T-helper 17 cell (primary cell): Measurements from ENCODE around the gene HNRNPD. TPM values are rescaled to one million over a fixed set of nuclear protein-coding genes. Genes with fewer than 3 reads are reported as not detected.
"Not testable (repeated sequence)": the region's sequence is repeated elsewhere in the genome, so short reads cannot be mapped to it uniquely, and the experiment has no call there.

Experiments
- ATAC-seq: fragments of 150-1000 bp; cut with Tn5 transposase; 2 replicates; pipeline ENCODE4 v1.10.0; 2021; ENCODE audit warnings: mild to moderate bottlenecking, moderate library complexity
- DNase-seq, 3 donors: peaks; one replicate each; pipeline versions ENCODE4 v3.0.0 to v3.0.0-alpha.2; 2020 to 2021
- H3K9me3 ChIP-seq: one replicate; pipeline ENCODE4 v1.7.0; 2013; ENCODE audit warnings: low read length, mild to moderate bottlenecking; ENCODE audit not compliant: control insufficient read depth, poor library complexity, severe bottlenecking
- H3K27ac Mint-ChIP-seq: one replicate; pipeline ENCODE4 v1.8.0; 2022; ENCODE audit warnings: mild to moderate bottlenecking, moderate library complexity, mixed read lengths
- H3K27me3 Mint-ChIP-seq: one replicate; pipeline ENCODE4 v1.8.0; 2022; ENCODE audit warnings: mixed read lengths
- H3K36me3 Mint-ChIP-seq: one replicate; pipeline ENCODE4 v1.8.0; 2022; ENCODE audit warnings: low read depth, mixed read lengths
- H3K4me1 Mint-ChIP-seq: one replicate; pipeline ENCODE4 v1.8.0; 2022; ENCODE audit warnings: mild to moderate bottlenecking, mixed read lengths
- H3K4me3 Mint-ChIP-seq: one replicate; pipeline ENCODE4 v1.8.0; 2022; ENCODE audit warnings: mild to moderate bottlenecking, moderate library complexity, mixed read lengths
- total RNA-seq, 4 donors: library from RNA in 2 of 4; stranded (reverse) in 2 of 4; gene quantifications; one replicate each; pipeline ENCODE4 v1.2.3 and lab custom pipeline; 2022 to 2026

HNRNPD gene, protein sequence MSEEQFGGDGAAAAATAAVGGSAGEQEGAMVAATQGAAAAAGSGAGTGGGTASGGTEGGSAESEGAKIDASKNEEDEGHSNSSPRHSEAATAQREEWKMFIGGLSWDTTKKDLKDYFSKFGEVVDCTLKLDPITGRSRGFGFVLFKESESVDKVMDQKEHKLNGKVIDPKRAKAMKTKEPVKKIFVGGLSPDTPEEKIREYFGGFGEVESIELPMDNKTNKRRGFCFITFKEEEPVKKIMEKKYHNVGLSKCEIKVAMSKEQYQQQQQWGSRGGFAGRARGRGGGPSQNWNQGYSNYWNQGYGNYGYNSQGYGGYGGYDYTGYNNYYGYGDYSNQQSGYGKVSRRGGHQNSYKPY
- total RNA-seq (100 to 1,000 TPM; 212 to 226 TPM), total RNA-seq (lab: John Stamatoyannopoulos, UW) (66.6 to 151 reads per million in 2 donors)

DNA sequence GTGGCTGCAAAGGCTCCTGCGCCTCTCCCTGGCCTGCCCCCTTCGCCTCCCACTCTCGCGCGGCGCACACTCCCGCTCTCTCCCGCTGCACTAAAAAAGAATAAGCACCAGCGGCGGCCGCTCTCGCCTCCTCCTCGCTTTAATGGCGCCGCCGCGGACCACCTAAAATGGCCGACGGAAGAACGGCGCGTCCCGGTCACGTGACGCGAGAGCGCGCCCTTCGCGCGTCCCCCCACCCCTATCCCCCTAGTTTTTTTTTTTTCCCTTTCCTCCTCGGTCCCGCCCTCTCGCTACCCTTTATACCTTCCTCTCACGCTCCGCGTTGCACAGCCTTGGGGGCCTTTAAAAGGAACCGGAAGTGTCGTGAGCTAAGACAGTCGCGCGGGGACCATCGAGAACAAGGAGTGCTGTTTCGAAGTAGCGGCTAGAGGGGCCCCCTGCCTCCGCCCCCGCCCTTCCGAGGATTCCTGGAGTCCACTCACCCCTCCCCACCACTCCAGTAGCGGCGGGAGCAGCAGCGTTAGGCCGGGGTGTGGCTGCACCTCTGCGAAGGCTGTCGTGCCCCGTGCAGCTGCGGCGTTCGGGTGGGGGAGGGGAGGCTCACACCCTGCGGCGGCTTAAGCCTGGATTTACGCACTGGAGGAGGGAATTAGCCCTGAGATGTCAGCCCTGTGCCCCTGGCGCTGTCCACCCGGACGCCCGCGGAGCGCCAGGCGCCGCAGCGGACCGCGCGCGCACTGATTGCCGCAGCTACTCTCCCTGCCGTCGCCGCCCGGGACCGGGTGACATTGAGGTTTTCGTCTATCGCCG, at the start of gene HNRNPD:
TSS of gene HNRNPD (minus strand) at position 176 of the 810 bp plus-strand sequence. CDS start 313 bp downstream, outside the sequence.
- no peaks in the 10 kb centered on the region for H3K9me3 ChIP-seq
- Mint-ChIP-seq H3K4me1 (peaks cover 41% of the 10 kb centered on the region), H3K36me3 (peaks cover 10% of the 10 kb centered on the region), H3K27ac (peak within 1 kb of the TSS; percentile 99), H3K4me3 (peak within 1 kb of the TSS; percentile 98), H3K27me3 (no peaks in the 10 kb centered on the region)
- peak; percentile 87 for ATAC-seq
- DNase-seq = peak; percentile 77 to 86 (median 84)

DNA sequence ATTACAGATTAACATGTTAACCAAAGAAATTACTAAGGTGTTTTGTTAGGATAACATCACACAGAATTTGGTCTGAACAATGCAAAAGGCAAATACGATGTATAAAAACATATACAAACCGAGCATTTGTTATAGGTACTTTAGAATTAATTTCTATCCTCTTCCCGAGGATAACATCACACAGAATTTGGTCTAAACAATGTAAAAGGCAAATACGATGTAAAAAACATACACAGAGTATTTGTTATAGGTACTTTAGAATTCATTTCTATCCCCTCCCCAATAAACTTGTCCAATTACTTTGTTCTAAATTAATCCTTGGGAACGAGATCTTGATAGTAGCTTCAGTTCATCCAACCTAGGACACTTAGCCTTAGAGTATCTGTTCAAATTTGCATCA, 48.8 kb upstream of the HNRNPD start:
- Mint-ChIP-seq H3K36me3 (peaks cover 9% of the 10 kb centered on the region), H3K27ac (peak overlapping the region; percentile 79), H3K4me3 (no peak overlapping the region), H3K4me1 (peaks cover 24% of the 10 kb centered on the region), H3K27me3 (no peaks in the 10 kb centered on the region)
- ATAC-seq (no peak), DNase-seq (no peak)
- no peaks in the 10 kb centered on the region for H3K9me3 ChIP-seq

DNA sequence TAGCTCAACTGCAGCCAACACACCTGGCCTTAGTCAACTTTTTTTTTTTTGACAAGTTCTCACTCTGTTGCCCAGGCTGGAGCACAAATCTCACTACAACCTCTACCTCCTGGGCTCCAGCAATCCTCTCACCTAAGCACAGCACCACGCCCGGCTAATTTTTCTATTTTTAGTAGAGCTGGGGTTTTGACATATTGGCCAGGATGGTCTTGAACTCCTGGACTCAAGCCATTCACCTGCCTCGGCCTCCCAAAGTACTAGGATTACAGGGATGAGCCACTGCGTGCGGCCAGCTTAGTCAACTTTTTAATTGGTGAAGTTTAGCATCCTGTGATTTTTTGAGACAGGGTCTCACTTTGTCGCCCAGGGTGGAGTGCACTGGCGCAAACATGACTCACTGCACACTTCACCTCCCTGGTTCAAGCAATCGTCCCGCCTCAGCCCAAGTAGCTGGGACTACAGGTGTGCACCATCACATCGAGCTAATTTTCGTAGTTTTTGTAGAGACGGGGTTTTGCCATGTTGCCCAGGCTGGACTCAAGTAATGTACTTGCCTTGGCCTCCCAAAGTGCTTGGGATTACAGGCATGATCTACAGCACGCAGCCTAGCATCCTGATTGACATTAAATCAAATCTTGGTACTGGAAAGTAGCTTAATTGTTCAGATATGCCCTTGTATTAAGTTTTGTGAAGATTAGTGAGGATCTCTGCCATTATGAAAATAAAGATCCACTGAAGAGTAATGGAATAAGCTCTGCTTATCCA, 48.2 kb upstream of the HNRNPD start:
- peak; percentile 36 for ATAC-seq
- Mint-ChIP-seq H3K27ac (no peak overlapping the region), H3K36me3 (peaks cover 9% of the 10 kb centered on the region), H3K4me3 (no peak overlapping the region), H3K4me1 (peaks cover 19% of the 10 kb centered on the region), H3K27me3 (no peaks in the 10 kb centered on the region)
- no peak for DNase-seq
- H3K9me3 ChIP-seq = no peaks in the 10 kb centered on the region

DNA sequence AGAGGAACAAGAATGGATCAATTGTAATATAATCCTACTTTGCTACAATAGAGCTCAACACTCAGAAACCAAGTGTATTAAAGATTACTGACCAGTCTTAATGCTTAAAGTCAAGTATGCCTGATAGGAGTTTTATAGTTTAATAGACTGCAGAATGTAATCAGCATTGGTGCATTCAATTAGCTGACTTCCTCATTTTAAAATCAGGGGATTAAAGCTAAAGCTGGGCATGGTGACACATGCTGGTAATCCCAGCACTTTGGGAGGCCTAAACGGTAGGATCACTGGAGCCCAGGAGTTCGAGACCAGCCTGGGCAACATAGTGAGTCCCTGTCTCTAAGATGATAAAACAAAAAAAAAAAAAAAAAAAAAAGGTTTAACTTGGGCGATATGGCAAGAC, 45.7 kb upstream of the HNRNPD start:
- Mint-ChIP-seq H3K36me3 (peaks cover 11% of the 10 kb centered on the region), H3K4me1 (peaks cover 11% of the 10 kb centered on the region), H3K27me3 (peaks cover 8% of the 10 kb centered on the region), H3K27ac (no peak overlapping the region), H3K4me3 (no peak overlapping the region)
- ATAC-seq (no peak), DNase-seq (no peak)
- H3K9me3 ChIP-seq = no peaks in the 10 kb centered on the region

DNA sequence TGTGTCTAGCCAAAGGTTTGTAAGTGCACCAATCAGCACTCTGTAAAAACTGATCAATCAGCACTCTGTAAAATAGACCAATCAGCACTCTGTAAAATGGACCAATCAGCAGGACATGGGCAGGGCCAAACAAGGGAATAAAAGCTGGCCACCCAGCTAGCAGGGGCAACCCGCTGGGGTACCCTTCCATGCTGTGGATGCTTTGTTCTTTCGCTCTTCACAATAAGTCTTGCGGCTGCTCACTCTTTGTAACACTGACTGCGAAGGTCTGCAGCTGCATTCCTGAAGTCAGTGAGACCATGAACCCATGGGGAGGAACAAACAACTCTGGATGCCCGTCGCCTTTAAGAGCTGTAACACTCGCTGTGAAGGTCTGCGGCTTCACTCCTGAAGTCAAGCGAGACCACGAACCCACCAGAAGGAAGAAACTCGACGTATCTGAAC, 42.2 kb upstream of the HNRNPD start:
- H3K4me1 Mint-ChIP-seq = peaks cover 4% of the 10 kb centered on the region
- H3K4me3 Mint-ChIP-seq = no peak overlapping the region
- peak; percentile 27 for ATAC-seq
- no peaks in the 10 kb centered on the region for H3K9me3 ChIP-seq
- peaks cover 8% of the 10 kb centered on the region for H3K27me3 Mint-ChIP-seq
- H3K36me3 Mint-ChIP-seq = peaks cover 5% of the 10 kb centered on the region
- no peak overlapping the region for H3K27ac Mint-ChIP-seq
- no peak for DNase-seq

DNA sequence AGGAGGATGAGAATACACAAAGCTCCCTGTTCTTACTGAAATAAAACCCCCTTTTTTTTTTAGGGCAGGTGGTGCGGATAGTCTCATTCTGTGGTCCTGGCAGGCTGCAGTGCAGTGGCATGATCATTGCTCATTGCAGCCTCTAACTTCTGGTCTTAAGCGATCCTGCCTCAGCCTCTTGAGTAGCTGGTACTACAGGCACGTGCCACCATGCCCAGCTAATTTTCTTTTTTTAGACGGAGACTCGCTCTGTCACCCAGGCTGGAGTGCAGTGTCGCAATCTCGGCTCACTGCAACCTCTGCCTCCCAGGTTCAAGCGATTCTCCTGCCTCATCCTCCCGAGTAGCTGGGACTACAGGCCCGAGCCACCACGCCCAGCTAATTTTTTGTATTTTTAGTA, 41.3 kb upstream of the HNRNPD start:
- H3K4me3 Mint-ChIP-seq, H3K27ac Mint-ChIP-seq, H3K36me3 Mint-ChIP-seq, H3K9me3 ChIP-seq, ATAC-seq, H3K27me3 Mint-ChIP-seq, H3K4me1 Mint-ChIP-seq, DNase-seq: not testable (repeated sequence)

DNA sequence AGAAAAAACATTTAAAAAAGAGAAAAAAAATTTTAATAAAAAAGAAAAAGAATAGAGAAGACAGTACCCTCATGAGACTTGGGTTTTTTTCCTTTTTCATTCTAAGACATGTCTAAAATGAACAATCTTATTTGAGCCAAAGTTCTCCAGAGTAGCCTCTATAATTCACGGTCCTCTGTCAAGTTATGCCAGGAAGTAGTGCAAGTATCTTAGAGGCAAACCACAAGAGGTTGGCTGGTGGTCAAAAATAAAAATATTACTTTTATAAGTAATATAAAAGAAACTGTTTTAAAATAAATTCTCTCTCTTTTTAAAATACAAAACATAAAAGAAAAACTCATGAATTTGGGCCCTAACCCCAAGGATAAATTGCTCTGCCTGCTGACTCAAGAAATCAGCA, 29.9 kb upstream of the HNRNPD start:
- Mint-ChIP-seq H3K4me3 (no peak overlapping the region), H3K4me1 (peaks cover 2% of the 10 kb centered on the region), H3K27me3 (peaks cover 13% of the 10 kb centered on the region), H3K36me3 (no peaks in the 10 kb centered on the region), H3K27ac (no peak overlapping the region)
- no peak for DNase-seq
- no peak for ATAC-seq
- H3K9me3 ChIP-seq = no peaks in the 10 kb centered on the region

DNA sequence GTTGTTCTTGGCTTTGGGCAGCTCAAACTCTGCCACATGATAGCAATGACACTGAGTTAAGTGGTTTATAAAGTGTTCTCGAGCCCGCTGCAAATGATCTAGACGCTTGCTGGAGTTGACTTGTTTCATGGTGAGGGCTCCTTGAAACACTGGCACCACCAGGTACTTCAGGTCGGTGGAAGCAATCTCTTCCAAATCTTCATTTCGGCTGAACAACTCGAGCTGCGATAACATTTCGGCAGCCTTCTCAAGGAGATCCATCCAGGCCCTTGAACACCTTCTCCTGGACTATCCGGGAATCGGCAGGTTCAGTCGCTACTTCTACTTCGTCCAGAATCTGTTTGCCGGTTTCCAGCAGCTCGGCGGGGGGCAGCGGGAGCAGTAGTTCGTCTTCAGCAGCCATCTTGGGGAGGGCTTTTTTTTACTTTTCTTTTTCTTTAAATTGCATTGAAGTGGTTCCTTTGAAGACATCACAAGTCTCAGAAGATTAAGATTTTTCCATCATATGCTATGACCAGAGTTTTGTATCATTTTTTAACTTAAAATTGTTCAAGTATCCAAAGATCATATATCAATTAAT, 28.5 kb upstream of the HNRNPD start:
- peaks cover 18% of the 10 kb centered on the region for H3K27me3 Mint-ChIP-seq
- H3K9me3 ChIP-seq = no peaks in the 10 kb centered on the region
- no peak for ATAC-seq
- no peaks in the 10 kb centered on the region for H3K36me3 Mint-ChIP-seq
- no peak overlapping the region for H3K4me3 Mint-ChIP-seq
- H3K4me1 Mint-ChIP-seq = peaks cover 2% of the 10 kb centered on the region
- no peak overlapping the region for H3K27ac Mint-ChIP-seq
- no peak for DNase-seq

DNA sequence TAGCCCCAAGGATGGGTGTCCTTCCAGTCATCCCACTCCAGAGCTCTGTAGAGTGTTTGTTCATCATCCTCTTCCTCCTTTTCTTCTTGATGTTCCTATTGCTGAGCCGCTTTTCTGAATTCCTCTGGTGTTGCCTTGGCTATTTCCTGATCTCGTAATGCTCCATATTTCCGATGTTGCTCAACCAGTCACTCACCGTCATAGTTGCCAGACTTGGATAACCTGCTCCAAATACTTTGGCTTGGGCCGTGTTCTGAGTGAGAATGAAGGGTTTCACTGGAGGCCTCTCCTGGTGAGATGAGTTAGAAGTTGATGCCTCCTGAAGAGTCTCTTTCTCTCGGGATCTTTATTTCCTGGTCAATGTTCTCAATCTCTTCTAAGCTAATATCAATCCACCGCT, 27.8 kb upstream of the HNRNPD start:
- Mint-ChIP-seq H3K4me1 (peaks cover 2% of the 10 kb centered on the region), H3K27me3 (peaks cover 18% of the 10 kb centered on the region), H3K27ac (no peak overlapping the region), H3K36me3 (no peaks in the 10 kb centered on the region), H3K4me3 (no peak overlapping the region)
- no peak for ATAC-seq
- no peak for DNase-seq
- H3K9me3 ChIP-seq = no peaks in the 10 kb centered on the region

DNA sequence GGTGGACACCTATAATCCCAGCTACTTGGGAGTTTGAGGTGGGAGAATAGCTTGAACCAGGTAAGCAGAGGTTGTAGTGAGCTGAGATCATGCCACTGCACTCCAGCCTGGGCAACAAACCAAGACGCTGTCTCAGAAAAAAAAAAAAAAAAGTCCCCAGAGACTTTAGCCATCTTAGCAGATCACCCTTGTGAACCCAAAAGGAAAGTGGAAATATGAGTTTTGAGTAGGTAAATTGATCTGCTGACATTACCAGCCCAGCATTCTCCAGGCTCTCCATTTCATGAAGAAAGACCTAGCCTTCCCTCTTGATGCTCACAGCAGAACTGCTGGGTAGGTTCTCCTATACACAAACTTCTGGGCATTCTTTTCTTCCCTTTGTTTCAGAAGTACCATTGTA, 24.5 kb upstream of the HNRNPD start:
- H3K27ac Mint-ChIP-seq = no peak overlapping the region
- H3K4me1 Mint-ChIP-seq = no peaks in the 10 kb centered on the region
- no peaks in the 10 kb centered on the region for H3K9me3 ChIP-seq
- no peak overlapping the region for H3K4me3 Mint-ChIP-seq
- DNase-seq (no peak), ATAC-seq (no peak)
- H3K36me3 Mint-ChIP-seq = peaks cover 3% of the 10 kb centered on the region
- peaks cover 30% of the 10 kb centered on the region for H3K27me3 Mint-ChIP-seq

DNA sequence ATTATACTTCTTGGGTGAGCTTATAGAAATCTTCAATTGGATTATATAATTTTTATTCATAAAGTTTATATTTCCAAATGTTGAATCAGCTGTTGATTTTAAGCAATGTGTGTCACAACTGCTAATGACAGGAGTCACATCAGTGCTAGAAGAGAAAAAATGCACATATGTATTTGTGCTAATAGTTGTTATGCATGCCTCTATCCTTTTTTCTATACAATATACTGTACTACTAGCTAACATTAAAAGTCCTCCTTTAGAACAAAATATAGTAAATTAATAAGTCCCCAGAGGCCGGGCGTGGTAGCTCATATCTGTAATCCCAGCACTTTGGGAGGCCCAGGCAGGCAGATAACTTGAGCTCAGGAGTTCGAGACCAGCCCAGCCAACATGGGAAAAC, 23.7 kb upstream of the HNRNPD start:
- no peaks in the 10 kb centered on the region for H3K9me3 ChIP-seq
- Mint-ChIP-seq H3K27me3 (peaks cover 30% of the 10 kb centered on the region), H3K27ac (no peak overlapping the region), H3K4me3 (no peak overlapping the region), H3K4me1 (no peaks in the 10 kb centered on the region), H3K36me3 (peaks cover 3% of the 10 kb centered on the region)
- ATAC-seq (no peak), DNase-seq (no peak)

DNA sequence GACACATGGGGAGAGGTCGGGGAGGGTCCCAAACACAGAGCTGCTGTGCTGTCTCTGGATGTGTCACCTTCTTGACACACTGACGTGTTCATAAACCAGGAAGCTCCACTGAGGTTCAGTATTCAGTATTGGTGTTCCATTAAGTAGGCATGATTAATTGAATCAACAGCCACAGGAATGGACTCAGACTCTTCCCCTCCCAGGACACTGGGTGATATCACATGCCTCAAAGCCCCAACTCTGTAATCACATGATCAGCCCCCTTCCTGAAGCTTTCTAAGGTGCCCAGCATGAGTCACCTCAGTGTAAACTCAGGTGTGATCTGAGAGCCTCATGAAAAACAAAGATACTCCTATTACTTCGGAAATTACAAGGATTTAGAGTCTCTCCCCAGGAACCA, 21.1 kb upstream of the HNRNPD start:
- no peak overlapping the region for H3K27ac Mint-ChIP-seq
- H3K9me3 ChIP-seq = no peaks in the 10 kb centered on the region
- peaks cover 3% of the 10 kb centered on the region for H3K36me3 Mint-ChIP-seq
- ATAC-seq (no peak), DNase-seq (no peak)
- no peak overlapping the region for H3K4me3 Mint-ChIP-seq
- no peaks in the 10 kb centered on the region for H3K4me1 Mint-ChIP-seq
- peaks cover 17% of the 10 kb centered on the region for H3K27me3 Mint-ChIP-seq

DNA sequence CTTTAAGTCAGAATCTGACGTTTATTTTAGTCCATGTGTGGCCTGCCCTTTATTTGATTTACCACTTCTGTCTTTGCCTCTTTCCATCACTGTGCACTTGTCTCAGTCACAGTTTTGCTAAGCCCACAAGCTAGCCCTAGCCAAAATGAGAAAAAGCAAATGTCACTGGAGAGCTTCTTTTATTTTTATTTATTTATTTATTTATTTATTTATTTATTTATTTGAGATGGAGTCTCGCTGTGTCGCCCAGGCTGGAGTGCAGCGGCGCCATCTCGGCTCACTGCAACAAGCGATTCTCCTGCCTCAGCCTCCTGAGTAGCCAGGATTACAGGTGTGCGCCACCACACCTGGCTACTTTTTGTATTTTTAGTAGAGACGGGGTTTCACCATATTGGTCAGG, 16.3 kb upstream of the HNRNPD start:
- ATAC-seq, H3K4me3 Mint-ChIP-seq, H3K27me3 Mint-ChIP-seq, H3K4me1 Mint-ChIP-seq, DNase-seq, H3K27ac Mint-ChIP-seq, H3K36me3 Mint-ChIP-seq, H3K9me3 ChIP-seq: not testable (repeated sequence)
